Right cardiac atrium (tissue), 5 donors: ENCODE data around the gene FARP1. TPM values are rescaled to one million over a fixed set of nuclear protein-coding genes. Genes with fewer than 3 reads are reported as not detected.

Source experiments
- ATAC-seq, 2 donors: fragments of 200-7000 bp; cut with Tn5 transposase; one replicate each; pipeline versions ENCODE4 v1.8.0 to v1.9.1; 2020; ENCODE audit warnings: moderate library complexity in 2 of 2, mild to moderate bottlenecking in 1 of 2
- DNase-seq, 3 donors: peaks; one replicate each; pipeline ENCODE4 v3.0.0-alpha.2; 2020
- H3K27ac ChIP-seq: one replicate; pipeline ENCODE4 v1.5.1; 2013; ENCODE audit warnings: mild to moderate bottlenecking, low read length, control low read depth, moderate library complexity
- H3K27me3 ChIP-seq: one replicate; pipeline ENCODE4 v1.6.1; 2013; ENCODE audit not compliant: control insufficient read depth, insufficient read depth
- H3K4me1 ChIP-seq: one replicate; pipeline ENCODE4 v1.6.1; 2013; ENCODE audit warnings: low read length; ENCODE audit not compliant: control insufficient read depth, insufficient read depth
- H3K4me3 ChIP-seq: one replicate; pipeline ENCODE4 v1.5.1; 2013; ENCODE audit warnings: low read length, control low read depth
- H3K9me3 ChIP-seq: one replicate; pipeline ENCODE4 v1.6.1; 2013; ENCODE audit warnings: low read length; ENCODE audit not compliant: control insufficient read depth
- WGBS: extraction: QIAGEN DNeasy Blood & Tissue Kit; methylation state at CpG from one replicate; pipeline ENCODE4 v1.1.7; 2013; 5-methylcytosine and 5-hydroxymethylcytosine counted together
- intact Hi-C, 4 donors: fragments of 100-400 bp; cut with DNase I; formaldehyde crosslinking; loops; one replicate each; pipeline versions ENCODE4 v1.11.0 to v1.14.0; 2022 to 2023
- polyA plus RNA-seq: library from polyadenylated mRNA; stranded (reverse); fragments of 200-250 nt; gene quantifications from one replicate; pipeline ENCODE4 v1.2.3, GENCODE V29; 2013
- total RNA-seq, 4 donors: library from RNA; stranded (reverse); fragmentation: NEBNext Ultra II Directional; extraction: Animal tissue kit (Norgen Biotek cat#: 25700); gene quantifications; one replicate each; pipeline ENCODE4 v1.2.1, GENCODE V29; 2021
- donor health status: healthy with polysubstance abuse.
- donor health status: DM: no; HTN: yes; CAD: no.
- donor health status: DM: no; HTN: no; CAD: no.
- donor health status: DM: no; HTN: yes; CAD: no; lungs with severe emphysema.
- donor health status: DM: yes; HTN: yes; CAD: no.

The FARP1 gene
- total and polyA plus RNA-seq, 5 donors, result 8.3 to 27.6 (median 22.7) TPM

DNA sequence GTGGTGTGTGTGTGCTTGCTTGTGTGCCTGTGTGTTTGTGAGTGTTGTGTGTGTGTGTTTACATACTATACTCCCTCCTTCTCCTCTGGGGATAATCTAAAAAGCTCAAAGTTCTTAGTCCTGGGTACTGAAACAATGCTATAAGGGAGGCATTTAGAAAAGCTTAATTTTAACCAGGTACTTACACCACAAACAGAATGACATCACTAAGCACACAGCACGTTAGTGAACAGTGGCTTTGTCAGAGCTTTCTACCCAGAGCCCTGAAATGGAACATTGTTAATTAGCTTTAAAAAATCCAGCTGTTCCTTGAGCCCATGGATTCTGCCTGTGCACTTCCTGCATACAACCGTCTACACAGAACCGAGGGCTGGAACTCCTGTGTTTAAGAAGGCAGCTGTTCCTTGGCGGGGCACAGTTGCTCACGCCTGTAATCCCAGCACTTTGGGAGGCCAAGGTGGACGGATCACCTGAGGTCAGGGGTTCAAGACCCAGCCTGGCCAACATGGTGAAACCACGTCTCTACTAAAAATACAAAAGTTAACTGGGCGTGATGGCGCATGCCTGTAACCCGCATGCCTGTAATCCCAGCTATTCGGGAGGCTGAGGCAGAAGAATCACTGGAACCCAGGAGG is 103.8 kb downstream of the FARP1 start:
- Histone ChIP-seq H3K4me3 (no peak overlapping the region), H3K9me3 (no peaks in the 10 kb centered on the region), H3K27me3 (no peaks in the 10 kb centered on the region), H3K4me1 (no peaks in the 10 kb centered on the region), H3K27ac (no peak overlapping the region)
- DNase-seq, result no peak
- 80% methylated on average over 11 of the region's 11 CpGs for WGBS
- intact Hi-C loops, result no loop called here
- ATAC-seq, result no peak

DNA sequence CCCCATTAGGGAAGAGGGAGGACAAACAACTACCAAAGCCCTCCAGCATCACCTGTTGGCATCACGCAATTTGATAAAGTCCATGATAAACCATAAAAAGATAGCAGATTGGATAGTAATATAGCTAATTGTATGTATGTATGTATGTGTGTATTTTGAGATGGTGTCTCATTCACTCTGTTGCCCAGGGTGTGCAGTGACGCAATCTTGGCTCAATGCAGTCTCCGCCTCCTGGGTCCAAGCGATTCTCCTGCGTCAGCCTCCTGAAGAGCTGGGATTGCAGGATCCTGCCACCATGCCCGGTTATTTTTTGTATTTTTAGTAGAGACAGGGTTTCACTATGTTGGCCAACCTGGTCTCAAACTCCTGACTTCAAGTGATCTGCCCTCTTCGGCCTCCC is 108.8 kb downstream of the FARP1 start:
- no peak for ATAC-seq
- intact Hi-C loops, result no loop called here

DNA sequence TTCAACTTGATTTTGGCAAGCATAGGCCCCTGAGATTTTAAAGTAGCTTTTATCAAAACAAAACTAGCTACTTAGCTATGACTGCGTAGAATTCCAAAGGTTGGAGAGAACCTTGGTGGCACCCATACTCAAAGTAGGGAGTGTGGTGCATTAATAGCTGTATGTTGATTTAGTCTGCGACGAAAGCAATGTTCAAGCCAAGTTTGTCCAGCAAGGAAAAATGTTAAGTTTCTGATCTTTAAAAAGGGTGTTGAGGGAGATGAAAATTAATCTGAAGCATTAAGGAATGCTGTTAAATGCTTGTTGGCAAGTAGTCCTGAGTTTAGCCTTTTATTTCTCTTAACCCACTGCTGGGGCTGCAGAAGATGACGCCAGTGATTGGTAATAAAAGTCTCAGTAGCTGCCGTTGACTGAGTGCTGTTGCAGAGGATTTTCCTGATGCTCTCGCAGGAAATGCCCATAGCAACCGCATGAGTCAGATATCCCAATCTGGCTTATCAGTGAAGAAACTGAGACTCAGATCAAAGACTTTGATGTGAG is 110.1 kb downstream of the FARP1 start:
- 44% methylated on average over 7 of the region's 7 CpGs for WGBS

More for the DNA sequence above, 108.8 kb downstream of the FARP1 start:
- Histone ChIP-seq H3K27me3 (no peaks in the 10 kb centered on the region), H3K9me3 (no peaks in the 10 kb centered on the region), H3K4me1 (no peaks in the 10 kb centered on the region), H3K27ac (no peak overlapping the region), H3K4me3 (no peak overlapping the region)
- WGBS, result 97% methylated on average over 7 of the region's 7 CpGs
- no peak for DNase-seq

DNA sequence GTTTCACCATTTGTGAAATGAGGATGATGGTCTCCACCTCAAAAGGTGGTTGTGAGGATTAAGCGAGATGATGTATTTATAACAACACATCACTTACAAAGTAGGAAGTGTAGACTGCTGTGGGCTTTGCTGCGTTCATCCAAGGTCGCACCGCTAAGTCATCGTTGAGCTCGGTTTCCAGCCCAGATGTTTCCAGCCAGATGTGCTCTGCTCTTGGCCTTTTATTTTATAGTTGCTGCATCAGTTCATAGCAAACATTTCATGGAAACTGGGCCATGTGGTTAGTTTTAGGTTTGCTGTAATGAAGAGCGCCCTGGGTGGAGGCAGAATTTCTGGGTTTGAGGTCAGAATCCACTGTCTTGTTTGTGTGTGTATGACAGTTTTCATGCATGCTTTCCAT is 110.6 kb downstream of the FARP1 start:
- DNase-seq, result no peak
- no peaks in the 10 kb centered on the region for H3K27me3 ChIP-seq
- H3K4me1 ChIP-seq, result no peaks in the 10 kb centered on the region
- intact Hi-C loops, result no loop called here
- H3K9me3 ChIP-seq, result no peaks in the 10 kb centered on the region
- ATAC-seq, result no peak
- H3K27ac ChIP-seq, result no peak overlapping the region
- 57% methylated on average over 7 of the region's 7 CpGs for WGBS
- H3K4me3 ChIP-seq, result no peak overlapping the region

More for the DNA sequence above, 110.1 kb downstream of the FARP1 start:
- Histone ChIP-seq H3K27ac (no peak overlapping the region), H3K4me1 (no peaks in the 10 kb centered on the region), H3K4me3 (no peak overlapping the region), H3K9me3 (no peaks in the 10 kb centered on the region), H3K27me3 (no peaks in the 10 kb centered on the region)
- ATAC-seq (peak; percentile 50 to 58), DNase-seq (no peak)
- intact Hi-C loops, result no loop called here

DNA sequence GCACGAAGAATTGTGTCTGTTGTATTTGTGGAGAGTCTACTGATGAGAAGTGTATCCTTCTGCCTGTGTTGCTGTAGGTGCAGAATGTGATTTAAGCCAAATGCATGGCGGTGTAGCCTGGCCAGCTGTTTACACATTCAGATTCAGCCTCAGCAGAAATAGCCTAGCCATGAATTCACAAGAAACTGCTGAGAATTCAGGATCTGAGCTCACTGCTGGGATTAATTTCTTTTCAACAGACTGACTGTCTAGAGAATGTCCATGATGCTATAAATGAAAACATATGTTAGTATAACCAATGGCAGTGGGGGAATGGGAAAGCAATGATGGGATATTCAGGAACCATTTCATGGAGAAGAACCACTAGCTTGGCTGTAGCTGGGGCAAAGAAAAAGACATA is 111.6 kb downstream of the FARP1 start:
- H3K27me3 ChIP-seq, result no peaks in the 10 kb centered on the region
- ATAC-seq (no peak), DNase-seq (no peak)
- H3K9me3 ChIP-seq, result no peaks in the 10 kb centered on the region
- H3K4me1 ChIP-seq, result no peaks in the 10 kb centered on the region
- intact Hi-C loops, result no loop called here
- H3K27ac ChIP-seq, result no peak overlapping the region
- 96% methylated on average over 2 of the region's 2 CpGs for WGBS
- no peak overlapping the region for H3K4me3 ChIP-seq

DNA sequence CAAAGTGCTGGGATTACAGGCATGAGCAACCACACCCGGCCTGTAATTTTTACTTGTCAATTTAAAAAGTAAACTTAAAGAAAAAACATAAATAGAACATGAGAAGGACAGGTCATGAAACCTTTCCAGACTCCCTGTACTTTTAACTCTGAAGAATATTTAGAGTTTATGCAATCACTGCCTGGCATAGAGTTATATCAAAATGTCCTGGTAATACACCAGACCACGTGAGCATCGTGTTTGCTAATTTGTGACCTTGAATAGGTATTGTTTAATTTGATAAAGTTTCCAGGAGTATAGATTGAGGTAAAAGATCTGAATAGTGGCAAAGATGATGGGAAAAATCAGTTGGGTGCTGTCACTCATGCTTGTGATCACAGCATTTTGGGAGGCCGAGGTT is 115.3 kb downstream of the FARP1 start:
- Histone ChIP-seq H3K4me1 (no peaks in the 10 kb centered on the region), H3K27me3 (no peaks in the 10 kb centered on the region), H3K27ac (no peak overlapping the region), H3K4me3 (no peak overlapping the region), H3K9me3 (no peaks in the 10 kb centered on the region)
- ATAC-seq, result no peak
- no peak for DNase-seq
- 95% methylated on average over 4 of the region's 4 CpGs for WGBS
- intact Hi-C loops, result no loop called here

DNA sequence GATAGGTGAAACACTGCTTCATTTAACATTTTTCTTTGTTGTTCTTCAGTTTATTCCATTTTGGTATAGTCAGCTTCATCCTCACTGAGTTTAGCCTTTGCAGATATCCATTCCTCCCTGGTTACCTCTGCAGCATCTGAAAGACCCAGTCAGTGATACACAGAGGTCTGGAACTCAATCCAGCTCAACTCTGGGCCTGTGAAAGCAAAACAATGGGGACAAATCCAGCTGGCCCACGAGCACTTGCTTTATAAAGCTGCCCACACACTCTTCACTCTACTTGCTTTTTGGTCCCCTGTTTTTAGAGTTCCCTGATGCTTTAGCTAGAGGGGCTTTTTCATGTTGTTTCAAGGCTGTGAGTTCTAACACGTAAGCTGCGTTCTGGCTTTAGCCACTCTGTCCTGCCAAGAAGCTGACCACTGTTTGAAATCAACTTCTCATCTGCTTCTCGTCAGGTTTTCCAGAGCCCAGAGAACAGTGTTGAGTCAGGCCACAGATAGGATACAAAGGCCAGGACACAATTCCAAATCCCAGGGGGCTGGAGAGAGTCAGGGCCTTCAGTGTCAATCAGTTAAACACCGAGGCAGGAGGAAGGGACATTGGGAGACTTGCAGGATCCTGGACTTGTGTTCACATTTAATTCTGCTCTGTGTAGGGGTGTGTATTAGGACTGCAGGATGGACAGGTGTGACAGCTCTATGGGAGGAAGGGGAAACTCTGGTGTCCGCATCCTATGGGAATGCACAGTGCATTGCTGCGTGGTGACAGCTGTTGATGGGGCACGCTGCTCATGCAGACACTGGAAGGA is 117.7 kb downstream of the FARP1 start:
- Histone ChIP-seq H3K4me3 (no peak overlapping the region), H3K27ac (no peak overlapping the region), H3K9me3 (no peaks in the 10 kb centered on the region), H3K27me3 (no peaks in the 10 kb centered on the region), H3K4me1 (no peaks in the 10 kb centered on the region)
- peak in 1 of 2 donors; percentile 31 for ATAC-seq
- intact Hi-C loops, result no loop called here
- WGBS, result 62% methylated on average over 8 of the region's 8 CpGs
- no peak for DNase-seq

DNA sequence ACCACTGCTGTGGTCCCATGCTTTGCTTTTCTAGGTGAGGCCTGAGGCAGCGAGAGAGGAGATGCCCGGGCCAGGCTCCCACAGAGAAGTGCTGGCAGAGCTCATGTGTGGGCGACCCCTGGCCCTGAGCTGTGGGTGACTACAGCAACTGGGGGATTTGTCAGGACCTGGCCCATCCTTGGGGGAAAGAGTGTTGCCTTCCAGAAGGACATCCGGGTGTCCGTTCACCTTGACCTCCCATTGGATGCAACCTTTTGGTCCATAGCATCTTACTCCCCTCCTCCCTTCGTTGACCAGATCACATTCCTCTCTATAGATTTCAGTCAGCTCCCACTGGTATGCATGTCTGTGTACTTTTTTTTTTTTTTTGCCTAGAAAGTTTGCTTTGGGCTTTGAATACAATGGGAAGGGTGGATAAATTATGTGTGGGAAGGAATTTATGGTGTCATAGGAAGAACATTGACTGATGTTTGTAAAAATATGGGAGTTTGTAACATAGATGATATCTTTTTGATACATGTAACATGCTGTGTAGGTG is 118.3 kb downstream of the FARP1 start:
- H3K27ac ChIP-seq, result no peak overlapping the region
- H3K9me3 ChIP-seq, result no peaks in the 10 kb centered on the region
- ATAC-seq, result no peak
- H3K4me3 ChIP-seq, result no peak overlapping the region
- H3K4me1 ChIP-seq, result no peaks in the 10 kb centered on the region
- DNase-seq, result no peak
- WGBS, result 84% methylated on average over 6 of the region's 6 CpGs
- no peaks in the 10 kb centered on the region for H3K27me3 ChIP-seq
- intact Hi-C loops, result no loop called here

DNA sequence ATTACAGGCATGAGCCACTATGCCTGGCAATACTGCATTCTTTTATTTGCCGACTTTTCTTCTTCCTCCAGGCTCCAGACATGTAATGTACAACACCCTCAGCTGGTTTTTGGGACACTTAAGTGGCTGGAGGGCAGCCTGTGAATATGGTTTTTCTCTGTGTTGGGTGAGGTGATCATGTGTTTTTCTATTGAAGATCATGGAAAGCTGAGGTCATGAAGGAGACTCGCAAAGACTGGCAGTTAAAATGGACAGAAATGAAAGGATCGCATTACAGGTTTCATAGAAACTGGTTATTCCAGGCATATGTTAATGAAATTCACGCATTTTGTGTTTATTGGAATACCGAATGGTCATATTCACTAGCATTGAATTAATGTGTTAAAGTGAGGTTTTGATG is 119.4 kb downstream of the FARP1 start:
- Histone ChIP-seq H3K27me3 (no peaks in the 10 kb centered on the region), H3K4me1 (no peaks in the 10 kb centered on the region), H3K9me3 (no peaks in the 10 kb centered on the region), H3K4me3 (no peak overlapping the region), H3K27ac (no peak overlapping the region)
- no peak for ATAC-seq
- no peak for DNase-seq
- 96% methylated on average over 5 of the region's 5 CpGs for WGBS
- intact Hi-C loops, result no loop called here

DNA sequence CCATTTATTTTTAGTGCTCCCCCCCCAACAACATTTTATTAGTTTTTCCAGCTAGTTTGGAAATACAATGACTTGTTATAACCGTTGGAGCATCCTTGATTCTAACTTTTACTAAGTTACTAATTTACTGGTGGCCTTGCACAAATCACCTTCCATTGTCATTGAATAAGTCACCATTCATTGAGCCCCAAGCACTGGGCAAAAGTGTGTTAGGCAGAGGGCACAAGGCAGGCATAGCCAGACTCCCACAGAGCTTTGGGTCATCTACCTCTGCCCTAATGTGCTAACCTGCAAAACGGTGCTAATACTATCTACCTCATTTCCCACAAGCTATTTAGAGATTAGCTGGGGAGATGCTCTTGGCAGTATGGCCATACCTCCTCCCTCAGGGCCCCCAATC is 120.9 kb downstream of the FARP1 start:
- no peaks in the 10 kb centered on the region for H3K9me3 ChIP-seq
- DNase-seq (no peak), ATAC-seq (no peak)
- H3K27me3 ChIP-seq, result no peaks in the 10 kb centered on the region
- no peaks in the 10 kb centered on the region for H3K4me1 ChIP-seq
- no peak overlapping the region for H3K4me3 ChIP-seq
- intact Hi-C loops, result no loop called here
- no peak overlapping the region for H3K27ac ChIP-seq
- 70% methylated on average over 2 of the region's 2 CpGs for WGBS

DNA sequence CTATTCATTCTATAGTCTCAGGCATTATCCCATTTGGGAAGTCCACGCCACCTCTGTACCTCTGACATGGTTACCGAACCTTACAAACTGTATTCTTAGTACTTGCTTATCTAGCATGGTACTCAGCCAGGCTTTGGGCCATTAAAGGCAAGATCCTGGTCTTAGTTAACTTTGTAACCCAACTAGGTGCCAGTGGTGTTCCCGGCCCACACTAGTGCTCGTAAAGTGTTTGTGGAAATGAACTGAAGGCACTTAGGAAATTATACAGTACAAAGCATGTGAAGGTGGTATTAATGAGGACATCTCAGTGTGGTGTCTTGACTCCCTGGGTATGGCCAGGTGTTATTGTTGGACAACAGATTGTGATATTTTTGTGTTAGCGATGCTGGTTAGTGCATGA is 122.0 kb downstream of the FARP1 start:
- Histone ChIP-seq H3K27me3 (no peaks in the 10 kb centered on the region), H3K27ac (no peak overlapping the region), H3K4me3 (no peak overlapping the region), H3K4me1 (no peaks in the 10 kb centered on the region), H3K9me3 (no peaks in the 10 kb centered on the region)
- WGBS, result 98% methylated on average over 5 of the region's 5 CpGs
- DNase-seq, result no peak
- intact Hi-C loops, result no loop called here
- ATAC-seq, result no peak
